Activated CD8-positive, alpha-beta T cell treated with anti-CD3 and anti-CD28 coated beads, Interleukin-2, amount 10 ng/mL, durations not matched to agents 7 days and 5 days (primary cell): ENCODE measurements around the gene CACNA2D3. TPM values are rescaled to one million over a fixed set of nuclear protein-coding genes. Genes with fewer than 3 reads are reported as not detected.

Experiments used
- ATAC-seq: fragments of 150-1000 bp; cut with Tn5 transposase; one replicate; pipeline ENCODE4 v1.10.0; 2021; ENCODE audit warnings: moderate library complexity
- CTCF ChIA-PET: fragments of 350-600 bp; sonication (Branson Sonifier 250); formaldehyde crosslinking; loops from one replicate; lab custom pipeline; 2021; ENCODE audit warnings: antibody characterized with exemption; lab: Charles Lee
- POLR2A ChIA-PET: fragments of 350-600 bp; sonication (Branson Sonifier 250); formaldehyde crosslinking; loops from one replicate; lab custom pipeline; 2021; ENCODE audit warnings: antibody characterized with exemption; lab: Charles Lee
- DNase-seq: peaks from one replicate; pipeline ENCODE4 v3.0.0-alpha.2; 2020
- H3K27ac Mint-ChIP-seq: one replicate; pipeline ENCODE4 v1.8.0; 2021; ENCODE audit warnings: mild to moderate bottlenecking, mixed read lengths
- H3K27me3 Mint-ChIP-seq: one replicate; pipeline ENCODE4 v1.8.0; 2021; ENCODE audit warnings: low read depth, mixed read lengths
- H3K36me3 Mint-ChIP-seq: one replicate; pipeline ENCODE4 v1.8.0; 2021; ENCODE audit warnings: low read depth, mixed read lengths
- H3K4me1 Mint-ChIP-seq: one replicate; pipeline ENCODE4 v1.8.0; 2021; ENCODE audit warnings: low read depth, mixed read lengths
- H3K4me3 Mint-ChIP-seq: one replicate; pipeline ENCODE4 v1.8.0; 2021; ENCODE audit warnings: mild to moderate bottlenecking, mixed read lengths
- H3K9me3 Mint-ChIP-seq: one replicate; pipeline ENCODE4 v1.8.0; 2022; ENCODE audit warnings: mixed read lengths; ENCODE audit not compliant: insufficient read depth
- total RNA-seq, 2 experiments: library from RNA; stranded (reverse); gene quantifications; one replicate each; pipeline ENCODE4 v1.2.3, GENCODE V29; 2021

The CACNA2D3 gene
- total RNA-seq, 2 experiments from 2014 or later: not detected

- CTCF ChIA-PET: interaction anchor here (0.6 kb wide), 1 partner anchor 1300 kb away, joined by 3 read pairs; no protein-coding TSS in a partner anchor
- ATAC-seq (no peak), DNase-seq (no peak)
- H3K4me3 Mint-ChIP-seq: no peak overlapping the region
- POLR2A ChIA-PET: no interaction called here
- peaks cover 5% of the 10 kb centered on the region for H3K9me3 Mint-ChIP-seq
- no peaks in the 10 kb centered on the region for H3K27me3 Mint-ChIP-seq
- H3K36me3 Mint-ChIP-seq: no peaks in the 10 kb centered on the region
- no peaks in the 10 kb centered on the region for H3K4me1 Mint-ChIP-seq
- no peak overlapping the region for H3K27ac Mint-ChIP-seq
Measured at GRCh38 chr3:54486317-54486716, 364.0 kb downstream of the CACNA2D3 start.

GRCh38 chr3:54488297-54488696 lies 365.9 kb downstream of the CACNA2D3 start:
- DNase-seq (no peak), ATAC-seq (no peak)
- Mint-ChIP-seq H3K27me3 (no peaks in the 10 kb centered on the region), H3K36me3 (no peaks in the 10 kb centered on the region), H3K9me3 (peaks cover 9% of the 10 kb centered on the region), H3K4me1 (no peaks in the 10 kb centered on the region), H3K27ac (no peak overlapping the region), H3K4me3 (no peak overlapping the region)
- ChIA-PET POLR2A (interaction anchor here (0.6 kb wide), 1 partner anchor 10 kb away, joined by 3 read pairs; no protein-coding TSS in a partner anchor), CTCF (no interaction called here)

- ATAC-seq (no peak), DNase-seq (no peak)
- ChIA-PET POLR2A (no interaction called here), CTCF (no interaction called here)
- peaks cover 26% of the 10 kb centered on the region for H3K9me3 Mint-ChIP-seq
- H3K4me1 Mint-ChIP-seq: no peaks in the 10 kb centered on the region
- H3K4me3 Mint-ChIP-seq: no peak overlapping the region
- no peak overlapping the region for H3K27ac Mint-ChIP-seq
- no peaks in the 10 kb centered on the region for H3K27me3 Mint-ChIP-seq
- no peaks in the 10 kb centered on the region for H3K36me3 Mint-ChIP-seq
Measured at GRCh38 chr3:54494209-54494608, 371.9 kb downstream of the CACNA2D3 start.

- CTCF ChIA-PET: no interaction called here
- Mint-ChIP-seq H3K9me3 (no peaks in the 10 kb centered on the region), H3K4me3 (no peak overlapping the region), H3K4me1 (no peaks in the 10 kb centered on the region), H3K36me3 (no peaks in the 10 kb centered on the region), H3K27ac (no peak overlapping the region), H3K27me3 (no peaks in the 10 kb centered on the region)
- POLR2A ChIA-PET: no interaction called here
- DNase-seq (no peak), ATAC-seq (no peak)
Measured at GRCh38 chr3:54506603-54507002, 384.3 kb downstream of the CACNA2D3 start.

- H3K4me3 Mint-ChIP-seq: no peak overlapping the region
- H3K27ac Mint-ChIP-seq: no peak overlapping the region
- ChIA-PET CTCF (no interaction called here), POLR2A (no interaction called here)
- no peak for DNase-seq
- H3K27me3 Mint-ChIP-seq: no peaks in the 10 kb centered on the region
- no peaks in the 10 kb centered on the region for H3K36me3 Mint-ChIP-seq
- no peaks in the 10 kb centered on the region for H3K9me3 Mint-ChIP-seq
- ATAC-seq: no peak
- no peaks in the 10 kb centered on the region for H3K4me1 Mint-ChIP-seq
Measured at GRCh38 chr3:54507876-54508460, 385.6 kb downstream of the CACNA2D3 start.

- no peak overlapping the region for H3K27ac Mint-ChIP-seq
- ChIA-PET CTCF (no interaction called here), POLR2A (no interaction called here)
- no peaks in the 10 kb centered on the region for H3K4me1 Mint-ChIP-seq
- no peaks in the 10 kb centered on the region for H3K27me3 Mint-ChIP-seq
- ATAC-seq: no peak
- H3K9me3 Mint-ChIP-seq: no peaks in the 10 kb centered on the region
- no peaks in the 10 kb centered on the region for H3K36me3 Mint-ChIP-seq
- no peak overlapping the region for H3K4me3 Mint-ChIP-seq
- no peak for DNase-seq
Measured at GRCh38 chr3:54510506-54510905, 388.2 kb downstream of the CACNA2D3 start.

DNA sequence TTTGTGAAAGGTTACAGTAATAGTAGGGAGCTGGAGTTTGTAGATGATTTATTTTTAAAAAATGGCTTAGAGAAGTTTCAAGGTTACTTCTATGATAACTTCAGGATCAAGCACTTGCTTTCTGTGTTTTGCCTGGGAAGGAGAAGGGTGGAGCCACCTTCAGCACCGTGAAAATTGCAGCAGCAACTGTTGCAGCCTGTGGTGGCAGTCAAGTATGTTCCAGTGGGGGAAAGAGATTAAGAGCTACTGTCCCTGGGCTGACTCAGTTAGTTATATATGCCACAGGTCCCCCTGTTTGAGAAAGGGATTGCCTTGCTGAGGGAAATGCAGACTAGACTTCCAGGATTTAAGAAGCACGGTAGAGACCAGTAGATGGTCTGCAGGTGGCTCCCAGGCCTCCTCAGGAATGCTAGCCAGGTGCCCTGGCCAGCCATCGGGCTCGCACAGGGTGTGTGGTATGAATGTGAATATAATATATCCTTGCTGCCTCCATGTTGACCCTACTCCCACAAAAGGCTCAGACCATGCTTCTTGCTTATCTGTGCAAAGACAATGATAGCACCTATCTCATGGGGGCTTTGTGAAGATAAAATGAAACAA lies 389.5 kb downstream of the CACNA2D3 start:
- CTCF ChIA-PET: no interaction called here
- Mint-ChIP-seq H3K36me3 (no peaks in the 10 kb centered on the region), H3K27me3 (no peaks in the 10 kb centered on the region), H3K4me1 (no peaks in the 10 kb centered on the region), H3K4me3 (no peak overlapping the region), H3K27ac (no peak overlapping the region), H3K9me3 (no peaks in the 10 kb centered on the region)
- ATAC-seq (no peak), DNase-seq (no peak)
- POLR2A ChIA-PET: no interaction called here

DNA sequence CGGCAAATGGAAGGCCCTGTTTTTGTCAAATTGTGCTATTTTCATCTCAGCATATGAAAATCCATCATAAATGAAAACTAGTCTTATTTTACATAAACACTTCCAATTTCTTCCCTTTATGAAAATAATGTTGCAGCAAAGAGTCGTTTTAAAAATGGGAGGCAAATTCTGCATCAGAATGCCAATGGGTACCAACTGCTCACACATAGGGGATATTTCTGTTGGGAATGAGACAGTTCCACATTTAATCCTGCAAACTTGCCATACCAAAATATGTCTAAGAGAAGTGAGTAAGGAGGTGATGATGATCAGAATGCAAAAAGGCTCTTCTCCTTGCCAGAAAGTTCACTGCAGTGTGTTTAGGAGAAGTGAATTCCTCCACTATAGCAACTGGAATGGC lies 391.7 kb downstream of the CACNA2D3 start:
- Mint-ChIP-seq H3K4me1 (no peaks in the 10 kb centered on the region), H3K27ac (no peak overlapping the region), H3K4me3 (no peak overlapping the region), H3K9me3 (no peaks in the 10 kb centered on the region), H3K27me3 (no peaks in the 10 kb centered on the region), H3K36me3 (no peaks in the 10 kb centered on the region)
- POLR2A ChIA-PET: no interaction called here
- DNase-seq (no peak), ATAC-seq (no peak)
- CTCF ChIA-PET: no interaction called here

DNA sequence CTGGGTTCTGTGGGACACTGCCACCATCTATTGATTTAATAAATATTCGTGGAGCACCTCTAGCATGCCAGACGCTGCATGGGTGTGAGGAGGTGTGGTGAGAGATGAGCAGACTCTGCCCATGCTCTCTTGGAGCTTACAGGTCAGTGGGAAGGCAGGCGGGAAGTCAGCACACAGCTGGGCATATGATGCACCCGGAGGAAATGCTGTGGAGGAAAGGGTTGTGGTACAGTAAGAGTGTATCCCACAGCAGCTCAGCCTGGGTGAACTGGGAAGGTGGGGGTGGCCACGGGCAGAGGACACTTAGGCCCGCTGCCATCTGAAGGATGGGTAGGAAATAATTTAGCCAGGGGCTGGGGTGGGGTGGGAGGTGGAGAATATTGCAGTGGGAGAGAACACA lies 392.1 kb downstream of the CACNA2D3 start:
- ATAC-seq (no peak), DNase-seq (no peak)
- Mint-ChIP-seq H3K27me3 (no peaks in the 10 kb centered on the region), H3K9me3 (no peaks in the 10 kb centered on the region), H3K27ac (no peak overlapping the region), H3K4me1 (no peaks in the 10 kb centered on the region), H3K36me3 (no peaks in the 10 kb centered on the region), H3K4me3 (no peak overlapping the region)
- CTCF ChIA-PET: no interaction called here
- POLR2A ChIA-PET: no interaction called here

DNA sequence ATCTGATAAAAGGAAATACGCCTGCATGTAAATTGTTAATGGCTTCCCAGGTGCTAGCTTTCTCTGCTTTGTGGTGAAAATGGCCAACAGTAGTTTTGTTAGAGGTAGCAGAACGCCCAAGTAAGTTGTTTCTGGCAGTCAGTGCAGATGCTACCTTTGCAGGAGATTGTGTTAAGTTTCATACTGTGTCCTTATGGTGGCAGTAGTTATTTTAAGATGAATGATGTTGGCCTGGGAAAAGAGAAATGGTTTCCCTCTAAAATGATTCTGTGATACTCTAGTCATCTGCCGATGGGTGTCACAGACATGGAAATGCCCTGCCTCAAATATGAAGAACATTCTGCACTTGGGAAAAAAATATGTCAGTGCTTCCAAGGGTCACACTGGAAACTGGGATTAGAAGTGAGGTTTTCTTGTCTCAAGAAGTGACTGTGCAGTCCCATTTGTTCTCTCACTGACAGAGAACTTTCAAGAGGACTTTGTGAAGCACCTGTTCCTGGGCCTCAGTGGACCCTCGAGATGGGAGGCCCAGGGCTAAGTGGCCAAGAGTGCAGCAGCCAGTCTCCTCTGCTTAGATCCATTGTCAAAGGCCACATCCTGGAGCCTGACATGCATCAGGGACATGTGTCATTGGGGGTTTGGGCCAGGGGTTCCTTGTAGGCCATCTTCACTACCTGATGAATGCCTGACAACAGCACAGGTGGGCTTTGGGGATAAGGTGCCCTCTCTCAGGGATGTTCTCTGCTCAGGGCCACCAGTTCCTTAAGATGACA lies 393.3 kb downstream of the CACNA2D3 start:
- ChIA-PET CTCF (no interaction called here), POLR2A (no interaction called here)
- Mint-ChIP-seq H3K4me3 (no peak overlapping the region), H3K4me1 (no peaks in the 10 kb centered on the region), H3K9me3 (no peaks in the 10 kb centered on the region), H3K36me3 (no peaks in the 10 kb centered on the region), H3K27ac (no peak overlapping the region), H3K27me3 (no peaks in the 10 kb centered on the region)
- ATAC-seq: no peak
- DNase-seq: no peak

- CTCF ChIA-PET: no interaction called here
Measured at GRCh38 chr3:54517424-54517823, 395.1 kb downstream of the CACNA2D3 start.

GRCh38 chr3:54518011-54518675 lies 395.8 kb downstream of the CACNA2D3 start:
- ChIA-PET CTCF (no interaction called here), POLR2A (no interaction called here)
- Mint-ChIP-seq H3K9me3 (no peaks in the 10 kb centered on the region), H3K36me3 (no peaks in the 10 kb centered on the region), H3K4me3 (no peak overlapping the region), H3K4me1 (no peaks in the 10 kb centered on the region), H3K27me3 (no peaks in the 10 kb centered on the region), H3K27ac (no peak overlapping the region)
- ATAC-seq (no peak), DNase-seq (no peak)

More at GRCh38 chr3:54517424-54517823, 395.1 kb downstream of the CACNA2D3 start:
- ATAC-seq: no peak
- no peak overlapping the region for H3K4me3 Mint-ChIP-seq
- POLR2A ChIA-PET: no interaction called here
- H3K4me1 Mint-ChIP-seq: no peaks in the 10 kb centered on the region
- no peak for DNase-seq
- H3K27ac Mint-ChIP-seq: no peak overlapping the region
- H3K9me3 Mint-ChIP-seq: no peaks in the 10 kb centered on the region
- no peaks in the 10 kb centered on the region for H3K27me3 Mint-ChIP-seq
- no peaks in the 10 kb centered on the region for H3K36me3 Mint-ChIP-seq
